HepG2 (cell line): Measurements from ENCODE around the gene SDR39U1. TPM values are rescaled to one million over a fixed set of nuclear protein-coding genes. Genes with fewer than 3 reads are reported as not detected.

Experiments
- ARNT ChIP-seq: fragments of 450-650 bp; IDR thresholded peaks from 2 replicates; pipeline ENCODE4 v1.6.1; 2017
- ATM ChIP-seq: fragments of 450-650 bp; IDR thresholded peaks from 2 replicates; pipeline ENCODE4 v1.7.1; 2017; ENCODE audit warnings: mild to moderate bottlenecking, borderline replicate concordance
- BHLHE40 ChIP-seq: IDR thresholded peaks from 2 replicates; pipeline ENCODE4 v1.6.1; 2011; ENCODE audit warnings: low read length, improper control_type of control experiment
- CCAR2 ChIP-seq: fragments of 200-400 bp; formaldehyde crosslinking; optimal IDR thresholded peaks from 2 replicates; pipeline ENCODE3; 2018; ENCODE audit warnings: low read depth, mild to moderate bottlenecking, low read length, moderate library complexity
- DBP ChIP-seq: sonication (generic); formaldehyde crosslinking; IDR thresholded peaks from 2 replicates; pipeline ENCODE4 v1.4.0; 2020; ENCODE audit warnings: missing genetic modification reagents; ENCODE audit errors: not compliant biosample characterization
- FLYWCH1 ChIP-seq: sonication (generic); formaldehyde crosslinking; IDR thresholded peaks from 2 replicates; pipeline ENCODE4 v1.8.1; 2023; ENCODE audit warnings: mild to moderate bottlenecking, missing genetic modification reagents
- FOSL1 ChIP-seq: sonication (generic); formaldehyde crosslinking; IDR thresholded peaks from 2 replicates; pipeline ENCODE4 v1.9.0; 2021; ENCODE audit warnings: missing genetic modification reagents, borderline replicate concordance
- KDM5A ChIP-seq: fragments of 200-600 bp; sonication (generic); IDR thresholded peaks from 2 replicates; pipeline ENCODE4 v1.7.0; 2018; ENCODE audit warnings: antibody characterized with exemption, mild to moderate bottlenecking, low read length, borderline replicate concordance
- MXD3 ChIP-seq: IDR thresholded peaks from 2 replicates; pipeline ENCODE4 v1.6.1; 2016; ENCODE audit warnings: mild to moderate bottlenecking, missing biosample characterization, missing genetic modification reagents
- NAIF1 ChIP-seq: sonication (generic); formaldehyde crosslinking; IDR thresholded peaks from 2 replicates; pipeline ENCODE4 v1.5.0; 2020; ENCODE audit warnings: mild to moderate bottlenecking, missing genetic modification reagents, borderline replicate concordance
- RNF219 ChIP-seq: sonication (generic); formaldehyde crosslinking; IDR thresholded peaks from 2 replicates; pipeline ENCODE4 v1.5.0; 2020; ENCODE audit warnings: mild to moderate bottlenecking, missing genetic modification reagents
- SIN3B ChIP-seq: fragments of 150-350 bp; IDR thresholded peaks from 2 replicates; pipeline ENCODE4 v1.6.1; 2014; ENCODE audit warnings: low read length
- SMARCC2 ChIP-seq: fragments of 450-650 bp; IDR thresholded peaks from 2 replicates; pipeline ENCODE4 v1.6.1; 2017; ENCODE audit warnings: antibody characterized with exemption, mild to moderate bottlenecking
- SMARCE1 ChIP-seq: fragments of 450-650 bp; IDR thresholded peaks from 2 replicates; pipeline ENCODE4 v1.6.1; 2017; ENCODE audit warnings: borderline replicate concordance
- ZFP1 ChIP-seq: IDR thresholded peaks from 2 replicates; pipeline ENCODE4 v1.6.1; 2016
- ZHX1 ChIP-seq: sonication (generic); formaldehyde crosslinking; IDR thresholded peaks from 2 replicates; pipeline ENCODE4 v1.8.1; 2022; ENCODE audit warnings: low read depth, mild to moderate bottlenecking, missing genetic modification reagents
- ZNF260 ChIP-seq: sonication (generic); formaldehyde crosslinking; IDR thresholded peaks from 2 replicates; pipeline ENCODE4 v1.4.0; 2020; ENCODE audit warnings: missing genetic modification reagents, low read depth, mild to moderate bottlenecking, borderline replicate concordance
- ZNF282 ChIP-seq: fragments of 450-650 bp; IDR thresholded peaks from 2 replicates; pipeline ENCODE4 v1.6.1; 2018; ENCODE audit not compliant: partially characterized antibody
- ZNF292 ChIP-seq: sonication (generic); formaldehyde crosslinking; IDR thresholded peaks from 2 replicates; pipeline ENCODE4 v1.8.1; 2022; ENCODE audit warnings: mild to moderate bottlenecking, low read depth, missing genetic modification reagents, borderline replicate concordance
- ZNF530 ChIP-seq: sonication (generic); formaldehyde crosslinking; IDR thresholded peaks from 2 replicates; pipeline ENCODE4 v1.5.0; 2020; ENCODE audit warnings: low read depth, mild to moderate bottlenecking, missing genetic modification reagents
- ZNF577 ChIP-seq: sonication (generic); formaldehyde crosslinking; IDR thresholded peaks from 2 replicates; pipeline ENCODE4 v1.4.0; 2020; ENCODE audit warnings: mild to moderate bottlenecking, low read depth, missing genetic modification reagents, borderline replicate concordance
- ZNF652 ChIP-seq: IDR thresholded peaks from 2 replicates; pipeline ENCODE4 v1.6.1; 2016; ENCODE audit warnings: low read depth, borderline replicate concordance
- ZNF720 ChIP-seq: sonication (generic); formaldehyde crosslinking; IDR thresholded peaks from 2 replicates; pipeline ENCODE4 v1.4.0; 2020; ENCODE audit warnings: missing genetic modification reagents
- polyA plus RNA-seq, 8 experiments: library from polyadenylated mRNA; depleted of rRNA in 3 of 8; stranded (reverse) in 7 of 8; unstranded in 1 of 8; fragments of >200 nt; fragmentation: Illumina TruSeq in 4 of 8; extraction: Trizol in 4 of 8; gene quantifications; 2 replicates each; pipeline versions ENCODE4 v1.2.1 to v1.2.3, GENCODE V29; 2011 to 2016; ENCODE audit warnings: low read depth in 4 of 8, missing spikeins in 1 of 8, mixed read lengths in 1 of 8; ENCODE audit not compliant: insufficient read depth in 1 of 8
- total RNA-seq, 5 experiments: library from RNA; depleted of rRNA; stranded (reverse); fragments of >200 nt; fragmentation: Illumina TruSeq; extraction: Trizol; gene quantifications; 2 replicates each; pipeline ENCODE4 v1.2.3, GENCODE V29; 2016; ENCODE audit warnings: low read depth in 1 of 5

Gene SDR39U1
- total and polyA plus RNA-seq, 2 of the 13 experiments (the other 11 are each of a cell fraction or from before 2014, with no cell fraction given): 34.4 to 129 TPM

GRCh38 chr14:24442240-24443052, at the start of gene SDR39U1 (continued):
- TF ChIP-seq RNF219 (CRISPR knock-in tag) (no peak), SIN3B (peak; percentile 89), DBP (CRISPR knock-in tag) (no peak), ATM (no peak), ZNF282 (no peak), SMARCC2 (no peak), ZHX1 (CRISPR knock-in tag) (0 out of 2 replicates have a peak, but pooled peaks have one; percentile 20), SMARCE1 (no peak), ZNF652 (CRISPR knock-in tag) (no peak), ZNF530 (CRISPR knock-in tag) (no peak), ZNF577 (CRISPR knock-in tag) (no peak), ZNF292 (CRISPR knock-in tag) (peak; percentile 96), KDM5A (peak; percentile 65; the same call in 1 of the 2 replicates), ARNT (no peak), FOSL1 (CRISPR knock-in tag) (no peak), NAIF1 (CRISPR knock-in tag) (peak; percentile 75; the same call in 1 of the 2 replicates), BHLHE40 (peak; percentile 24; the same call in 1 of the 2 replicates), ZFP1 (CRISPR knock-in tag) (no peak; the same call in none of the 2 replicates), ZNF720 (CRISPR knock-in tag) (peak; percentile 76; the same call in 1 of the 2 replicates), CCAR2 (peak; percentile 42), ZNF260 (CRISPR knock-in tag) (peak; percentile 40; the same call in 1 of the 2 replicates), MXD3 (CRISPR knock-in tag) (peak; percentile 95; the same call in 1 of the 2 replicates), FLYWCH1 (CRISPR knock-in tag) (no peak)
